SJCRH30 (cell line): ENCODE data around the gene CAMTA1. TPM values are rescaled to one million over a fixed set of nuclear protein-coding genes. Genes with fewer than 3 reads are reported as not detected.
"Not testable (repeated sequence)": the region's sequence is repeated elsewhere in the genome, so short reads cannot be mapped to it uniquely, and the experiment has no call there.

Experiments
- DNase-seq, 2 experiments: peaks; one replicate each; pipeline ENCODE4 v3.0.0-alpha.2; 2015 to 2020
- H3K27ac ChIP-seq: fragments of 250-450 bp; sonication (Bioruptor Pico); 2 replicates; pipeline ENCODE4 v1.5.1; 2020; ENCODE audit warnings: mild to moderate bottlenecking, moderate library complexity
- H3K27me3 ChIP-seq: fragments of 250-450 bp; sonication (Bioruptor Pico); 2 replicates; pipeline ENCODE4 v1.5.1; 2020; ENCODE audit warnings: mild to moderate bottlenecking, moderate library complexity
- H3K36me3 ChIP-seq: fragments of 250-450 bp; sonication (Bioruptor Pico); 2 replicates; pipeline ENCODE4 v1.5.1; 2020; ENCODE audit warnings: mild to moderate bottlenecking, moderate library complexity
- H3K4me1 ChIP-seq: fragments of 250-450 bp; sonication (Bioruptor Pico); 2 replicates; pipeline ENCODE4 v1.5.1; 2020; ENCODE audit warnings: mild to moderate bottlenecking, moderate library complexity
- H3K4me3 ChIP-seq: fragments of 250-450 bp; sonication (Bioruptor Pico); 2 replicates; pipeline ENCODE4 v1.5.1; 2020; ENCODE audit warnings: mild to moderate bottlenecking, moderate library complexity
- H3K9me3 ChIP-seq: fragments of 250-450 bp; sonication (Bioruptor Pico); replicated peaks from 2 replicates; pipeline ENCODE4 v1.5.1; 2020; ENCODE audit warnings: mild to moderate bottlenecking, moderate library complexity
- total RNA-seq: library from RNA; depleted of rRNA; stranded (reverse); fragments of >200 nt; shearing (Covaris generic); gene quantifications from 2 replicates; pipeline ENCODE4 v1.2.3, GENCODE V29; 2014

Gene CAMTA1
- total RNA-seq, 1 experiment from 2014 or later: 153 TPM

- DNase-seq: no peak
- Histone ChIP-seq H3K27ac (no peak overlapping the region), H3K4me1 (peaks cover 3% of the 10 kb centered on the region; the same call in 1 of the 2 replicates), H3K27me3 (no peaks in the 10 kb centered on the region), H3K4me3 (no peak overlapping the region), H3K36me3 (no peaks in the 10 kb centered on the region), H3K9me3 (0 out of 2 replicates have a peak, but pooled peaks cover 2% of the 10 kb centered on the region)
Measured at GRCh38 chr1:7319196-7319595, 533.9 kb downstream of the CAMTA1 start.

DNA sequence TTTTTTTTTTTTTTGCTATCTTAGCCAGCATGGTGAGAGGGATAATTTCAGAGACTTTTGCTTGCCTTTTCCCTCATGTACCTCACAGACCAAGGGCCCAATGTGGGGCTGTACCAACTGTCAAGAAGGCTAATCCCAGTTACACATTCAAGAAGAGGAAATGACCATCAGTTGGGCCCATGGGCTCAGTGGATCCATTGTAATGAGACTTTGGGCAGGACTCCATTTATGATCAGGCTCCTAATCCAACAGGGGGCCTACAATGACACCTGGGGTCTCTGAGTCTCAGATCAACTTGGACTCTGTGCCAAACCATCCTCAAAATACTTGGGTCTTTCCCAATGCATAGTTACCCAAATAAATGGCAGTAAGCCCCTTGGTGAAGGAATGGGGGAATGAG lies 535.4 kb downstream of the CAMTA1 start:
- Histone ChIP-seq H3K27ac (no peak overlapping the region), H3K36me3 (no peaks in the 10 kb centered on the region), H3K4me3 (no peak overlapping the region), H3K9me3 (no peaks in the 10 kb centered on the region), H3K4me1 (no peaks in the 10 kb centered on the region), H3K27me3 (no peaks in the 10 kb centered on the region)
- DNase-seq: no peak

DNA sequence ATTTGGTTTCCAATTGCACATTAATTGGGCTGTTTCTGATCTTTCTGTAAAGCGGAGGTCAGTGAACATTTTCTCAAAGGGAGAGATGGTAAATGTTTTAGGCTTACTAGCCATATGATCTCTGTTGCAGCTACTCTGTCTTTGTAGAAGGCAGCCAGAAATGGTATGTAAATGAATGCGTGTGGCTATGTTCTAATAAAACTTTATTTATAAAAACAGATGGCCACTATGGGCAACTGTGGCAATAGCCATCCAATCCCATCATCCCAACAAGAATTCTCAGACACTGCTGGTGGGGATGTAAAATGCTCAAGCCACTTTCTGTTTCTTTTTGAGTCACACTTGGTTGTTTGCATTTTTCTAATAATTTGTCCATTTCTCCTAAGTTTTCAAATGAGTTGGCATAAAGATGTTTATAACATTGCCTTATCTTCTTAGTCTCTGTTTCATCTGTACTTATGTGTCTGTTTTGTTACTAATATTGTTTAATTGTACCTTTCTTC lies 537.1 kb downstream of the CAMTA1 start:
- Histone ChIP-seq H3K36me3 (no peaks in the 10 kb centered on the region), H3K4me3 (no peak overlapping the region), H3K9me3 (0 out of 2 replicates have a peak, but pooled peaks cover under 1% of the 10 kb centered on the region), H3K4me1 (no peaks in the 10 kb centered on the region), H3K27me3 (no peaks in the 10 kb centered on the region), H3K27ac (no peak overlapping the region)
- no peak for DNase-seq

GRCh38 chr1:7322912-7323311 lies 537.7 kb downstream of the CAMTA1 start:
- H3K27ac ChIP-seq: no peak overlapping the region
- H3K4me3 ChIP-seq: no peak overlapping the region

DNA sequence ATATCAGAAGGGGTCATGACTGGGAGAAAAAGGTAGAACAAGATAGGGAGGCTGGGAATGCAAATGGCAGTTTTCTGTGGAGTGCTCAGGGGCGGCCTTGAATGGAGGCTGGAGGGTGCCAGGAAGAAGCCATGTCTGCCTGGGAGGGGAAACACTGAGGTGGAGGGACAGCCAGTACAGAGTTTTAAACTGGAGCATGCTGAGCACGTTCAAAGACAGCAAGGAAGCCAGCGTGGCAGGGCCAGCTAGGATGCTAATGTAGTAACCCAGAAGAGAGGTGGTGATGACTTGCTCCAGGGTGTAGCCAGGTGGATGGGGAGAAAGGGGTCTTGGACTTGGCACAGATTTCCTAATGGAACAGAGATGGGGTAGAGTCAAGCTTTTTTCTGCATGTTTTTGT lies 540.0 kb downstream of the CAMTA1 start:
- Histone ChIP-seq H3K36me3 (no peaks in the 10 kb centered on the region), H3K4me1 (peaks cover 17% of the 10 kb centered on the region), H3K27ac (no peak overlapping the region), H3K4me3 (no peak overlapping the region), H3K9me3 (peaks cover 8% of the 10 kb centered on the region), H3K27me3 (no peaks in the 10 kb centered on the region)
- no peak for DNase-seq

More at GRCh38 chr1:7322912-7323311, 537.7 kb downstream of the CAMTA1 start:
- Histone ChIP-seq H3K9me3 (0 out of 2 replicates have a peak, but pooled peaks cover 4% of the 10 kb centered on the region), H3K36me3 (no peaks in the 10 kb centered on the region), H3K4me1 (no peaks in the 10 kb centered on the region), H3K27me3 (no peaks in the 10 kb centered on the region)
- DNase-seq: no peak

DNA sequence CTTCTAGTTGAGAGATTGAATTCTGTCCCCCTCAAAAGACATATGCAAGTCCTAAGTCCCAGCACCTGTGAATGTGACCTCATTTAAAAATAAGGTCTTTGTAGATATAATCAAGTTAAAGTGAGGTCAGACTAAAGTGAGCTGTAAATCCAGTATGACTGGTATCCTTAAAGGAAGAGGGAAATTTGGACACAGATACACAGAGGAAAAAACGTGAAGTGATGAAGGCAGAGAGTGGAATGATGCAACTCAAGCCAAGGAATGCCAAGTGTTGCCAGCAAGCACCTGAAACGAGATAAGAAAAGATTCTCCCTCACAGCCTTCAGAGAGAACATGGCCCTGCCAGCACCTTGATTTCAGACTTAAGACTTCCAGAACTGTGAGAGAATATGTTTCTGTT lies 541.1 kb downstream of the CAMTA1 start:
- Histone ChIP-seq H3K9me3 (peaks cover 8% of the 10 kb centered on the region), H3K27me3 (no peaks in the 10 kb centered on the region), H3K4me1 (peaks cover 18% of the 10 kb centered on the region), H3K36me3 (no peaks in the 10 kb centered on the region), H3K27ac (no peak overlapping the region), H3K4me3 (no peak overlapping the region)
- DNase-seq: no peak

- H3K36me3 ChIP-seq: no peaks in the 10 kb centered on the region
- no peak for DNase-seq
Measured at GRCh38 chr1:7327849-7328248, 542.6 kb downstream of the CAMTA1 start.

DNA sequence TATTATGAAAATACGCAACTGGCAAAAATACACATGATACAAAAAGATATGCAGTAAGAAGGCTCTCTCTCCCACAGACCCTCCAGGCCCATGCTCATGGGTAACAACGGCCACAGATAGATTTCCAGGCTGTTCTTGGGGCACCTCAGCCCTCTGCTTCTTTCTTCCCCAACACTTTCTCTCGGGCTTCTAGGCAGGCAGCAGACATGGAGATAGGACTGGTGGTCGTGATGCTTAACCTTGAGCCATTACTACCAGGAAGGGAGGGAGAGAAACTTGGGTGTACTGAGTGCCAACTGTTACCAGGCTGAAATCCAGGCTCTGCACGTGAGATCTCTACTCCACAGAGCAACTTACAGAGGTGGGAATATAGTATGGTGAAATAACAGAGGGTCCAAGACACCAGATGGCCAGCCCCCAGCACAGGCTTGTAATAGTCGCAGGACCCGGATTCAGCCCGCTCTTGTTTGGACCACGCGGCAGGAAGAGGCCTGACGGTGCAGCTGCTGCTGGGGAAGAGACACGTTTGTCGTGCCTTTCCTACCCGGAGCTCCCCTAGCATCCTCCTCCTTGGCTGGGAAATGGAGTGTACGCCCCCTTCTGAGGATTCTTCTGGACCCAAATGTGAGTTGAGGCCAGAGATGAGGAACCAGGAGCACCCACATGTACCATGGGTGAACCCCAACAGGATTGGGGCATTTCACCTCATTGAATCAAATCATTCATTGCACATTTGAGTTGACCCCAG lies 544.8 kb downstream of the CAMTA1 start:
- Histone ChIP-seq H3K27ac (peak overlapping the region; percentile 39), H3K9me3 (peaks cover 8% of the 10 kb centered on the region), H3K36me3 (no peaks in the 10 kb centered on the region), H3K4me3 (no peak overlapping the region), H3K27me3 (no peaks in the 10 kb centered on the region), H3K4me1 (peaks cover 48% of the 10 kb centered on the region)
- no peak for DNase-seq

More at GRCh38 chr1:7327849-7328248, 542.6 kb downstream of the CAMTA1 start:
- peaks cover 8% of the 10 kb centered on the region for H3K9me3 ChIP-seq
- H3K4me3 ChIP-seq: no peak overlapping the region
- no peaks in the 10 kb centered on the region for H3K27me3 ChIP-seq
- H3K27ac ChIP-seq: no peak overlapping the region
- peaks cover 32% of the 10 kb centered on the region for H3K4me1 ChIP-seq

DNA sequence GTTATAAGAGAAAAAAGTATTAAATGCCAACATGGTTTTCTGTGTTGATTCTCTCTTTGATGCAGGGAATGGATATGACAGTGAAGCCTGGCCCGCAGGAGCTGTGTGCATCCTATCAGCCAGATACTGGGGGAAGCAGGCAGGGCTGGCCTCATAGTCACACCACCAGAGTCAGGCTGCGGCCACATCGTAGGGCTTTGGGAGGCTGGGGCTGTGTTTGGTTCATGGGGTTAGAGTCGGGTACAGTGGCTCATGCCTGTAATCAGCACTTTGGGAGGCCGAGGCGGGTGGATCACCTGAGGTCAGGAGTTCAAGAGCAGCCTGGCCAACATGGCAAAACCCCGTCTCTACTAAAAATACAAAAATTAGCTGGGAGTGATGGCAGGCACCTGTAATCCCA lies 545.5 kb downstream of the CAMTA1 start:
- H3K27ac ChIP-seq, H3K27me3 ChIP-seq, H3K9me3 ChIP-seq, DNase-seq, H3K36me3 ChIP-seq, H3K4me3 ChIP-seq: not testable (repeated sequence)
- H3K4me1 ChIP-seq: peaks cover 53% of the 10 kb centered on the region

GRCh38 chr1:7331926-7332535 lies 546.8 kb downstream of the CAMTA1 start:
- no peak overlapping the region for H3K27ac ChIP-seq
- DNase-seq: no peak
- no peaks in the 10 kb centered on the region for H3K27me3 ChIP-seq
- no peak overlapping the region for H3K4me3 ChIP-seq
- peaks cover 62% of the 10 kb centered on the region for H3K4me1 ChIP-seq
- H3K9me3 ChIP-seq: peaks cover 8% of the 10 kb centered on the region
- H3K36me3 ChIP-seq: no peaks in the 10 kb centered on the region

DNA sequence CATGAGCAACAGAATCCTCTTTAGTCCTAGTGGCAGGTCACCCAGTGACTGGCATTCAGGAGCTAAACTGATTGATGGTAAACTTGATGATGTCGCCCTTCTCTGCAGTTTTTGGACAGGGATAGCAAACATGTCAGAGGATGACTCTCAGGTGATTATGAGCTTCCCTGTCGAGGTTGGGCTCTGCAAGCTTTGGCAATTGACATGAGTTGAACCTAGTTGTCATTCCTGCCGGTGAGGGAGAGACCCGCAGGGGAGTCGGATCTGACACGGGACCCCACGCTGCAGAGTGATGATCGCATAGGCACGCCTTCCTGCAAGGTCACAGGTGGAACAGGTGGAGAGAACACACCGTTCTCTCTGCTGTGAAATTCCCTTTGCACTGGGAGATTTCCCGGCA lies 547.8 kb downstream of the CAMTA1 start:
- Histone ChIP-seq H3K4me1 (peaks cover 62% of the 10 kb centered on the region), H3K4me3 (no peak overlapping the region), H3K27ac (no peak overlapping the region), H3K9me3 (peaks cover 4% of the 10 kb centered on the region), H3K36me3 (no peaks in the 10 kb centered on the region), H3K27me3 (no peaks in the 10 kb centered on the region)
- DNase-seq: no peak

- Histone ChIP-seq H3K36me3 (no peaks in the 10 kb centered on the region), H3K27ac (peak overlapping the region; percentile 88), H3K4me1 (peaks cover 62% of the 10 kb centered on the region), H3K27me3 (no peaks in the 10 kb centered on the region), H3K9me3 (peaks cover 2% of the 10 kb centered on the region), H3K4me3 (no peak overlapping the region)
- no peak for DNase-seq
Measured at GRCh38 chr1:7333620-7334019, 548.4 kb downstream of the CAMTA1 start.

DNA sequence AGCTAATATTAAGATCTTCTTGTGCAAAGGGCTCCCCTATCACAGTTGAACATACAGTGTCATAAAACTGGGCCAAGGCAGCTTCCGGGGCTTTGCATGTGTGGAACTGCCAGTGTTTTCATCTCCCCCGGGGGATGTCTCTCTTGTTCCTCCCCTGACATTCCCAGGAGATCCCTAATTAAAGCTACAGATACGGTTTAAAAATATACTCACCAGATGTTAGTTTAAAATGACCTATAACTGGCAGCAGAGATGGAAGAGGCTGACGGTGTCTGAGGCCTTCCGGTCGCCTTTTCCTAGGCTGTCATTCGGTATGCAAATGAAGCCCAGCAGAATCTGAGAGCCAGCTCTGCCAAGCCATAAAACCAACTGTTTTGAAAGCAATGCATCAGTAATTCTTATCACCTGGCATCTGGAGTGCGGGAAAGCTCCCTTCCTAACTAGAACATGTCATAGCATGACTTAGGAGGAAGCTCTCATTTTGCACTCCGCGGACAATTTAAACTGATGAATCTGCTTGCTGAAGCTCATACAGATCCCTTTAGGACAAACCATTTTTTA lies 549.3 kb downstream of the CAMTA1 start:
- H3K4me3 ChIP-seq: peak overlapping the region; percentile 25
- DNase-seq: peak; percentile 83 to 89
- H3K27me3 ChIP-seq: no peaks in the 10 kb centered on the region
- no peaks in the 10 kb centered on the region for H3K36me3 ChIP-seq
- H3K9me3 ChIP-seq: no peaks in the 10 kb centered on the region
- H3K4me1 ChIP-seq: peaks cover 53% of the 10 kb centered on the region
- peak overlapping the region; percentile 88 for H3K27ac ChIP-seq

DNA sequence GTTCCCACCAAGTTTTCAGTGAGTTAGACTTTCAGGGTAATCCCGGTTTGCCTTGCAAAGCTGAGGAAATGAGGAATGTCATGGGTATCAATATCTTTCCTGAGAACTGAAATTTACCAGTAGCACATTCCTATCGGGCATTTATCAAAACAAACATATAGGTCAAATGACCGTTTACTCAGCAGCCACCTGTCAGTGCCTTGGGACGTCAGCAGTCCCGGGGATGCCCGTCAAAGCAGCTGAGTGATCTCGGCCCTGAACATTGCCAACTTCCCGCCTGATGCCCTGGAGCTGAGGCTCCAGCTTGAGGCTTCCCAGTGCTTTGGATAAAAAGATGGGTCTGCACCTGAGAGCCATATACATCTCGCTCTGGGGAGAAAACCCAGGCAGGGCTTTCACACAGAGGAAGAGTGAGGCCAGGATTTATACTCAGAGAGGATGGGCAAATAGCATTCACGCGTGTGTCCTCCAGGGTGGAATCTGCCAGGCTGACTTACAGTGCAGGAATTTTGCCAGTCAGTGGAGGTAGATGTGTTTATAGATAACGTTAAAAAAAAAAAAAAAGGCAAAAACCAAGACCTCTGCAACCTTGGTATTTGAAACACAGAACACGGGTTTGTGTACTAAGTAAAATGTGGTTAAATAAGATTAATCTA lies 550.1 kb downstream of the CAMTA1 start:
- H3K36me3 ChIP-seq: no peaks in the 10 kb centered on the region
- DNase-seq: peak; percentile 89 to 93
- H3K4me1 ChIP-seq: peaks cover 45% of the 10 kb centered on the region
- no peak overlapping the region for H3K4me3 ChIP-seq
- H3K27me3 ChIP-seq: no peaks in the 10 kb centered on the region
- no peaks in the 10 kb centered on the region for H3K9me3 ChIP-seq
- H3K27ac ChIP-seq: peak overlapping the region; percentile 88

GRCh38 chr1:7338439-7338838 lies 553.2 kb downstream of the CAMTA1 start:
- Histone ChIP-seq H3K4me1 (peaks cover 41% of the 10 kb centered on the region), H3K27ac (no peak overlapping the region), H3K27me3 (no peaks in the 10 kb centered on the region), H3K36me3 (no peaks in the 10 kb centered on the region), H3K9me3 (no peaks in the 10 kb centered on the region), H3K4me3 (no peak overlapping the region)
- no peak for DNase-seq
